IMR-90 (cell line): ENCODE results near the gene RAP1GAP2. TPM values are rescaled to one million over a fixed set of nuclear protein-coding genes. Genes with fewer than 3 reads are reported as not detected.

Experiments used
- ATAC-seq: fragments of 200-7000 bp; cut with Tn5 transposase; 2 replicates; pipeline ENCODE4 v1.9.1; 2020; ENCODE audit warnings: low read depth, mild to moderate bottlenecking, moderate library complexity
- BruUV-seq: library from RNA; stranded (reverse); fragments of 400-500 nt; replicated peaks from 2 replicates; lab custom pipeline; 2021; lab: Mats Ljungman, UMichigan
- CTCF ChIA-PET: fragments of 300-600 bp; formaldehyde crosslinking; extraction: SDS; loops from one replicate; lab custom pipeline; 2021; ENCODE audit warnings: antibody characterized with exemption; lab: Yijun Ruan, JAX
- POLR2A ChIA-PET: fragments of 300-600 bp; sonication (Branson Sonifier 250); formaldehyde crosslinking; loops from one replicate; lab custom pipeline; 2022; ENCODE audit warnings: antibody characterized with exemption; ENCODE audit not compliant: unreplicated experiment; lab: Charles Lee
- DNase-seq: peaks from one replicate; pipeline ENCODE4 v3.0.0; 2013
- H2AFZ ChIP-seq: replicated peaks from 2 replicates; pipeline ENCODE3; 2013; ENCODE audit warnings: low read length, mild to moderate bottlenecking; ENCODE audit not compliant: poor library complexity
- H2AK5ac ChIP-seq: 2 replicates; pipeline ENCODE4 v1.6.1; 2013; ENCODE audit warnings: low read depth, low read length, inconsistent platforms
- H2AK9ac ChIP-seq: replicated peaks from 2 replicates; pipeline ENCODE3; 2013; ENCODE audit warnings: mild to moderate bottlenecking, low read depth, low read length, moderate library complexity; ENCODE audit not compliant: poor library complexity
- H2BK120ac ChIP-seq: 2 replicates; pipeline ENCODE4 v1.6.1; 2013; ENCODE audit warnings: low read depth, low read length, inconsistent platforms
- H2BK15ac ChIP-seq: 3 replicates; pipeline ENCODE4 v1.6.1; 2013; ENCODE audit warnings: low read depth, low read length, inconsistent platforms
- H2BK20ac ChIP-seq: 2 replicates; pipeline ENCODE4 v1.6.1; 2013; ENCODE audit warnings: low read depth, mild to moderate bottlenecking, inconsistent platforms, low read length, moderate library complexity
- H2BK5ac ChIP-seq: 2 replicates; pipeline ENCODE4 v1.6.1; 2013; ENCODE audit warnings: mild to moderate bottlenecking, low read depth, low read length, inconsistent platforms; ENCODE audit not compliant: poor library complexity, severe bottlenecking
- H3K14ac ChIP-seq: replicated peaks from 2 replicates; pipeline ENCODE4 v1.6.1; 2013; ENCODE audit warnings: low read depth, low read length, inconsistent platforms
- H3K18ac ChIP-seq: 2 replicates; pipeline ENCODE4 v1.6.1; 2013; ENCODE audit warnings: low read depth, low read length, control low read depth
- H3K23ac ChIP-seq: 2 replicates; pipeline ENCODE4 v1.6.1; 2013; ENCODE audit warnings: low read depth, low read length, inconsistent platforms
- H3K27ac ChIP-seq: 2 replicates; pipeline ENCODE4 v1.5.1; 2013; ENCODE audit warnings: mild to moderate bottlenecking, control low read depth, low read length; ENCODE audit not compliant: insufficient read depth
- H3K27me3 ChIP-seq: 2 replicates; pipeline ENCODE4 v1.6.1; 2013; ENCODE audit warnings: low read length; ENCODE audit not compliant: control insufficient read depth, insufficient read depth
- H3K36me3 ChIP-seq: 2 replicates; pipeline ENCODE4 v1.6.1; 2013; ENCODE audit warnings: low read length, mixed read lengths; ENCODE audit not compliant: control insufficient read depth, insufficient read depth
- H3K4ac ChIP-seq: 2 replicates; pipeline ENCODE4 v1.6.1; 2013; ENCODE audit warnings: low read depth, low read length, inconsistent platforms
- H3K4me1 ChIP-seq: 2 replicates; pipeline ENCODE4 v1.6.1; 2013; ENCODE audit warnings: low read length, mixed read lengths; ENCODE audit not compliant: control insufficient read depth, insufficient read depth
- H3K4me2 ChIP-seq: 2 replicates; pipeline ENCODE4 v1.6.1; 2013; ENCODE audit warnings: low read depth, mild to moderate bottlenecking, control low read depth, low read length, moderate library complexity
- H3K4me3 ChIP-seq: 2 replicates; pipeline ENCODE4 v1.5.1; 2013; ENCODE audit warnings: low read depth, mild to moderate bottlenecking, control low read depth, low read length, moderate library complexity; ENCODE audit not compliant: insufficient read depth
- H3K56ac ChIP-seq: 2 replicates; pipeline ENCODE4 v1.6.1; 2013; ENCODE audit warnings: low read length, inconsistent platforms; ENCODE audit not compliant: insufficient read depth; ENCODE audit errors: extremely low read depth
- H3K79me1 ChIP-seq, 2 experiments: 2 replicates each; pipeline ENCODE4 v1.6.1; 2013; ENCODE audit warnings: low read length in 2 of 2, inconsistent platforms in 1 of 2, low read depth in 1 of 2
- H3K9ac ChIP-seq: 2 replicates; pipeline ENCODE4 v1.6.1; 2013; ENCODE audit warnings: low read depth, low read length, control low read depth
- H3K9me1 ChIP-seq: 2 replicates; pipeline ENCODE4 v1.6.1; 2013; ENCODE audit warnings: low read length, inconsistent platforms; ENCODE audit not compliant: insufficient read depth
- H3K9me3 ChIP-seq: 2 replicates; pipeline ENCODE4 v1.6.1; 2013; ENCODE audit warnings: low read length; ENCODE audit not compliant: control insufficient read depth, insufficient read depth
- H4K20me1 ChIP-seq: 2 replicates; pipeline ENCODE4 v1.6.1; 2013; ENCODE audit warnings: low read length, inconsistent platforms; ENCODE audit not compliant: insufficient read depth
- H4K5ac ChIP-seq: 2 replicates; pipeline ENCODE4 v1.6.1; 2013; ENCODE audit warnings: mild to moderate bottlenecking, low read depth, low read length, control low read depth
- H4K8ac ChIP-seq, 2 experiments: 2 replicates each; pipeline ENCODE4 v1.6.1; 2013; ENCODE audit warnings: low read depth in 2 of 2, low read length in 2 of 2, control low read depth in 1 of 2, inconsistent platforms in 1 of 2
- H4K91ac ChIP-seq: 2 replicates; pipeline ENCODE4 v1.6.1; 2013; ENCODE audit warnings: low read depth, low read length, inconsistent platforms; ENCODE audit not compliant: insufficient read depth
- MXI1 ChIP-seq: IDR thresholded peaks from 2 replicates; pipeline ENCODE4 v1.6.1; 2012; ENCODE audit warnings: low read depth, mild to moderate bottlenecking, low read length, moderate library complexity, borderline replicate concordance
- WGBS, 2 experiments: methylation state at CpG; one replicate each; pipeline versions ENCODE4 v1.1.5 to v1.1.7; 2013; ENCODE audit warnings: missing lambda C conversion rate in 2 of 2; ENCODE audit not compliant: insufficient read length in 1 of 2; ENCODE audit errors: extremely low coverage in 2 of 2; 5-methylcytosine and 5-hydroxymethylcytosine counted together
- dilution Hi-C: fragments of 300-500 bp; cut with HindIII; formaldehyde crosslinking; loops from one replicate; pipeline ENCODE4 v1.14.3; 2018; ENCODE audit warnings: low sequenced_read_pairs; ENCODE audit not compliant: unreplicated experiment
- in situ Hi-C: fragments of 300-500 bp; cut with MboI; formaldehyde crosslinking; loops from 3 replicates; pipeline ENCODE4 v1.14.3; 2019; ENCODE audit warnings: low sequenced_read_pairs, inconsistent platforms, mixed read lengths
- intact Hi-C: fragments of 100-400 bp; cut with micrococcal nuclease; formaldehyde crosslinking; loops from 2 replicates; pipeline ENCODE4 v1.10.0; 2022
- polyA plus RNA-seq, 3 experiments: library from polyadenylated mRNA; depleted of rRNA; stranded (reverse); fragments of >200 nt; gene quantifications; 2 replicates each; pipeline ENCODE4 v1.2.3, GENCODE V29; 2012; ENCODE audit warnings: low replicate concordance in 1 of 3
- total RNA-seq: library from RNA; depleted of rRNA; stranded (reverse); fragments of >200 nt; gene quantifications from 2 replicates; pipeline ENCODE4 v1.2.3, GENCODE V29; 2012

The RAP1GAP2 gene
- total and polyA plus RNA-seq, 2 of the 4 experiments (the other 2 are of a cell fraction), result 5.7 to 7.5 TPM

DNA sequence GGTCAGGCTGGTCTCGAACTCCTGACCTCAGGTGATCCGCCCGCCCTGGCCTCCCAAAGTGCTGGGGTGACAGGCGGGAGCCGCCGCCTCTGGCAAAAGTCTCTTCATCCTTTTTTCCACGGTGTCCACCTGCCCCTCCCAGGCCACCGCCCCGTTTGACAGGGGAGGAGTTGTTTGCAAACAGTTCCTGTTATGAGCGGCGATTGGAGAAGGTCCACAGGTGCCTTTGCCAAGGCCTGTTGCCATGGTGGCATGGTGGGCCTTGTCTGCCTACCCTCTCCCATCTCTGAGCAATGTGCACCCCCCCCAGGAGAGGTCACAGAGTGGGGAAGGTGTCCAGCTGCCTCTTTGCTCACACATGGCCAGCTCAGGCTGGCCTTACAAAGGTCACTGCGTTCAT, 16.0 kb upstream of the RAP1GAP2 start:
- no peak overlapping the region for H2AK5ac ChIP-seq
- no peak for DNase-seq
- intact Hi-C loops, result no loop called here
- TF ChIP-seq MXI1, result no peak
- no peaks in the 10 kb centered on the region for H3K4me1 ChIP-seq
- no peak overlapping the region for H3K18ac ChIP-seq
- no peaks in the 10 kb centered on the region for H3K79me1 ChIP-seq
- H3K4me3 ChIP-seq, result no peak overlapping the region
- H4K8ac ChIP-seq, result no peak overlapping the region
- H3K9me3 ChIP-seq, result peaks cover 3% of the 10 kb centered on the region
- no peak for ATAC-seq
- H2AK9ac ChIP-seq, result no peak overlapping the region
- H3K27ac ChIP-seq, result no peak overlapping the region
- H2BK15ac ChIP-seq, result no peak overlapping the region
- dilution Hi-C loops, result no loop called here
- no peak overlapping the region for H3K9ac ChIP-seq
- H2BK120ac ChIP-seq, result no peak overlapping the region
- WGBS, 2 experiments, result 78% methylated on average over 3 of the region's 12 CpGs; no CpG with 5 or more reads in 1 of the 2 experiments
- H4K91ac ChIP-seq, result no peak overlapping the region
- no peak overlapping the region for H3K4me2 ChIP-seq
- no peak overlapping the region for H3K56ac ChIP-seq
- BruUV-seq, result no TSS peak
- CTCF ChIA-PET, result no interaction called here
- no peak overlapping the region for H4K5ac ChIP-seq
- POLR2A ChIA-PET, result no interaction called here
- in situ Hi-C loops, result no loop called here
- H2BK20ac ChIP-seq, result no peak overlapping the region
- peaks cover 23% of the 10 kb centered on the region for H3K27me3 ChIP-seq
- H2BK5ac ChIP-seq, result no peak overlapping the region
- no peak overlapping the region for H3K14ac ChIP-seq
- H3K4ac ChIP-seq, result no peak overlapping the region
- no peaks in the 10 kb centered on the region for H3K36me3 ChIP-seq
- no peak overlapping the region for H2AFZ ChIP-seq
- no peak overlapping the region for H3K23ac ChIP-seq
- no peaks in the 10 kb centered on the region for H4K20me1 ChIP-seq
- H3K9me1 ChIP-seq, result no peaks in the 10 kb centered on the region
